Measurements from ENCODE around the gene SUGCT.
"Not testable (repeated sequence)": the region's sequence is repeated elsewhere in the genome, so short reads cannot be mapped to it uniquely, and the experiment has no call there.

SUGCT gene

GRCh38 chr7:40141916-40142315, 7.1 kb downstream of the SUGCT start:
- FAIRE-seq = not testable (repeated sequence)

- FAIRE-seq = not testable (repeated sequence)
Observed at GRCh38 chr7:40145596-40146130, 10.9 kb downstream of the SUGCT start.

GRCh38 chr7:40147371-40148246, 12.8 kb downstream of the SUGCT start:
- FAIRE-seq = no peak

GRCh38 chr7:40148247-40148580, 13.4 kb downstream of the SUGCT start:
- FAIRE-seq = not testable (repeated sequence)

- no peak for FAIRE-seq
Observed at GRCh38 chr7:40148671-40149070, 13.9 kb downstream of the SUGCT start.

GRCh38 chr7:40151504-40151903, 16.7 kb downstream of the SUGCT start:
- FAIRE-seq = no peak

- no peak for FAIRE-seq
Observed at GRCh38 chr7:40156988-40157387, 22.2 kb downstream of the SUGCT start.

- no peak for FAIRE-seq
Observed at GRCh38 chr7:40162516-40162915, 27.7 kb downstream of the SUGCT start.

GRCh38 chr7:40165216-40165615, 30.4 kb downstream of the SUGCT start:
- no peak for FAIRE-seq

- FAIRE-seq = no peak
Observed at GRCh38 chr7:40167291-40167690, 32.5 kb downstream of the SUGCT start.

- FAIRE-seq = not testable (repeated sequence)
Observed at GRCh38 chr7:40168266-40168665, 33.5 kb downstream of the SUGCT start.

GRCh38 chr7:40173121-40173520, 38.3 kb downstream of the SUGCT start:
- not testable (repeated sequence) for FAIRE-seq

GRCh38 chr7:40175256-40175655, 40.5 kb downstream of the SUGCT start:
- FAIRE-seq = not testable (repeated sequence)

GRCh38 chr7:40175725-40176510, 41.1 kb downstream of the SUGCT start:
- FAIRE-seq = no peak

GRCh38 chr7:40177071-40177470, 42.3 kb downstream of the SUGCT start:
- no peak for FAIRE-seq

GRCh38 chr7:40182452-40182851, 47.6 kb downstream of the SUGCT start:
- FAIRE-seq = no peak

- no peak for FAIRE-seq
Observed at GRCh38 chr7:40186586-40186985, 51.8 kb downstream of the SUGCT start.

- no peak for FAIRE-seq
Observed at GRCh38 chr7:40192036-40192435, 57.2 kb downstream of the SUGCT start.

GRCh38 chr7:40194745-40195144, 59.9 kb downstream of the SUGCT start:
- FAIRE-seq = no peak

GRCh38 chr7:40197527-40197926, 62.7 kb downstream of the SUGCT start:
- FAIRE-seq = no peak

- no peak for FAIRE-seq
Observed at GRCh38 chr7:40199076-40199802, 64.4 kb downstream of the SUGCT start.

GRCh38 chr7:40200791-40201190, 66.0 kb downstream of the SUGCT start:
- no peak for FAIRE-seq

GRCh38 chr7:40202851-40203250, 68.0 kb downstream of the SUGCT start:
- FAIRE-seq = no peak

Measured in TTC549 (cell line).